ENCODE measurements around the gene ARHGAP22. TPM values are rescaled to one million over a fixed set of nuclear protein-coding genes. Genes with fewer than 3 reads are reported as not detected.
A peak's percentile ranks its signal among the peaks of the same experiment; 100 is the strongest.

Gene ARHGAP22
- 9.9 TPM for total RNA-seq (2021; ENCODE audit: unreplicated experiment)
- 4.7 and 6.3 TPM in 2 replicates for polyA plus RNA-seq (2012)
- percentile 49 among the genes with signal in this experiment for Bru-seq, nascent RNA
- percentile 37 among the genes with signal in this experiment for BruChase-seq, experiment 1, labeled RNA remaining after a 6-hour chase
- BruChase-seq, experiment 2, labeled RNA remaining after a 2-hour chase: percentile 47 among the genes with signal in this experiment
- long read RNA-seq, partial matches to known transcripts: 2 of 27 reads
- long read RNA-seq, other reads (novel, unspliced or antisense): 21 of 27 reads

- Histone ChIP-seq H3K27me3 (ENCODE audit: insufficient read depth, low read length) (no peaks in the 10 kb centered on the region), H3K4me2 (ENCODE audit: low read length) (peak within 1 kb of the TSS; percentile 99), H3K4me1 (ENCODE audit: control insufficient read depth in 1 of 2, insufficient read depth in 2 of 2, low read length in 2 of 2) (peaks cover 6 to 31% of the 10 kb centered on the region in 2 experiments), H4K20me1 (ENCODE audit: insufficient read depth) (0 out of 2 replicates have a peak, but pooled peaks cover 3% of the 10 kb centered on the region), H3K9me3 (ENCODE audit: control insufficient read depth in 1 of 2, insufficient read depth in 1 of 2, low read depth in 1 of 2, low read length in 2 of 2) (no peaks in the 10 kb centered on the region), H3K27ac (ENCODE audit: low read depth, low read length) (peak within 1 kb of the TSS; percentile 4; the same call in 1 of the 2 replicates), H3K9ac (ENCODE audit: low read length) (peak within 1 kb of the TSS; percentile 78), H3K79me2 (ENCODE audit: insufficient read depth, low read length) (peaks cover 26% of the 10 kb centered on the region; the same call in 1 of the 2 replicates), H3K9me2 (ENCODE audit: insufficient read depth) (no peaks in the 10 kb centered on the region), H3K4me3 (replicated peaks in 1 of 2; ENCODE audit: low read depth in 1 of 2, low read length in 2 of 2) (peak within 1 kb of the TSS; percentile 66 to 90), H3K36me3 (ENCODE audit: control insufficient read depth in 1 of 2, insufficient read depth in 2 of 2, low read length in 2 of 2) (no peaks in the 10 kb centered on the region), H2AFZ (ENCODE audit: low read depth, low read length, poor library complexity, severe bottlenecking) (peak within 1 kb of the TSS; percentile 90)
- no peak for DNase-seq (ENCODE audit: low read depth, low spot score)
- peak; percentile 92 for ATAC-seq
- TF ChIP-seq EZH2phosphoT487 (IDR thresholded peaks at IDR 0.05; ENCODE audit: borderline replicate concordance) (no peak), SIN3A (IDR thresholded peaks at IDR 0.05; ENCODE audit: low read depth) (0 out of 2 replicates have a peak, but pooled peaks have one; percentile 47), EGR1 (IDR thresholded peaks at IDR 0.05; ENCODE audit: low read depth) (peak; percentile 48; the same call in 1 of the 2 replicates), CTCF (IDR thresholded peaks at IDR 0.05 in 2 of 3, conservative IDR thresholded peaks at IDR 0.05 in 1 of 3; ENCODE audit: borderline replicate concordance in 1 of 3, insufficient read depth in 1 of 3, low read depth in 2 of 3, low read length in 2 of 3) (no peak)
- TF ChIP-seq, protein P1, sequence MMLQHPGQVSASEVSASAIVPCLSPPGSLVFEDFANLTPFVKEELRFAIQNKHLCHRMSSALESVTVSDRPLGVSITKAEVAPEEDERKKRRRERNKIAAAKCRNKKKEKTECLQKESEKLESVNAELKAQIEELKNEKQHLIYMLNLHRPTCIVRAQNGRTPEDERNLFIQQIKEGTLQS (IDR thresholded peaks at IDR 0.05): no peak
- TF ChIP-seq, protein P2, sequence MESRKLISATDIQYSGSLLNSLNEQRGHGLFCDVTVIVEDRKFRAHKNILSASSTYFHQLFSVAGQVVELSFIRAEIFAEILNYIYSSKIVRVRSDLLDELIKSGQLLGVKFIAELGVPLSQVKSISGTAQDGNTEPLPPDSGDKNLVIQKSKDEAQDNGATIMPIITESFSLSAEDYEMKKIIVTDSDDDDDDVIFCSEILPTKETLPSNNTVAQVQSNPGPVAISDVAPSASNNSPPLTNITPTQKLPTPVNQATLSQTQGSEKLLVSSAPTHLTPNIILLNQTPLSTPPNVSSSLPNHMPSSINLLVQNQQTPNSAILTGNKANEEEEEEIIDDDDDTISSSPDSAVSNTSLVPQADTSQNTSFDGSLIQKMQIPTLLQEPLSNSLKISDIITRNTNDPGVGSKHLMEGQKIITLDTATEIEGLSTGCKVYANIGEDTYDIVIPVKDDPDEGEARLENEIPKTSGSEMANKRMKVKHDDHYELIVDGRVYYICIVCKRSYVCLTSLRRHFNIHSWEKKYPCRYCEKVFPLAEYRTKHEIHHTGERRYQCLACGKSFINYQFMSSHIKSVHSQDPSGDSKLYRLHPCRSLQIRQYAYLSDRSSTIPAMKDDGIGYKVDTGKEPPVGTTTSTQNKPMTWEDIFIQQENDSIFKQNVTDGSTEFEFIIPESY (IDR thresholded peaks at IDR 0.05; ENCODE audit: extremely low read depth, insufficient replicate concordance, low read length): no peak
- TF ChIP-seq, protein P3, sequence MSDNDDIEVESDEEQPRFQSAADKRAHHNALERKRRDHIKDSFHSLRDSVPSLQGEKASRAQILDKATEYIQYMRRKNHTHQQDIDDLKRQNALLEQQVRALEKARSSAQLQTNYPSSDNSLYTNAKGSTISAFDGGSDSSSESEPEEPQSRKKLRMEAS (IDR thresholded peaks at IDR 0.05): 0 out of 2 replicates have a peak, but pooled peaks have one; percentile 25
- ChIA-PET POLR2A (interaction anchor here (0.6 to 0.7 kb wide), 2 partner anchors 16 to 55 kb away, joined by 3 to 5 read pairs; no protein-coding TSS in a partner anchor), RAD21 (ENCODE audit: low non-redundant PET in 1 of 2, low total read pairs in 2 of 2, uncharacterized antibody in 2 of 2, unreplicated experiment in 2 of 2) (interaction anchor here in 1 of 2 experiments (0.6 to 1.1 kb wide), 2 partner anchors 51 to 371 kb away, joined by 3 to 4 read pairs; no protein-coding TSS in a partner anchor), CTCF (interaction anchor here (0.6 to 5.6 kb wide), 3 partner anchors 10 to 313 kb away, joined by 3 to 64 read pairs (median 5); no protein-coding TSS in a partner anchor)
- BruUV-seq (replicated peaks): no TSS peak
- intact Hi-C loops (cut with micrococcal nuclease): loop anchor here (10.0 kb wide), 1 partner anchor 50 kb away; no protein-coding TSS in a partner anchor
These were observed at the start of gene ARHGAP22 for GRCh38 chr10:48604991-48605508. Gene ARHGAP22 (minus strand): TSS chr10:48605073. CDS start chr10:48604796, 277 bp downstream.

Data from HCT116 (cell line).